ENCODE data around the gene PSMG3. TPM values are rescaled to one million over a fixed set of nuclear protein-coding genes. Genes with fewer than 3 reads are reported as not detected.

The PSMG3 gene
- total RNA-seq, 1 experiment from 2014 or later = 59.4 TPM

DNA sequence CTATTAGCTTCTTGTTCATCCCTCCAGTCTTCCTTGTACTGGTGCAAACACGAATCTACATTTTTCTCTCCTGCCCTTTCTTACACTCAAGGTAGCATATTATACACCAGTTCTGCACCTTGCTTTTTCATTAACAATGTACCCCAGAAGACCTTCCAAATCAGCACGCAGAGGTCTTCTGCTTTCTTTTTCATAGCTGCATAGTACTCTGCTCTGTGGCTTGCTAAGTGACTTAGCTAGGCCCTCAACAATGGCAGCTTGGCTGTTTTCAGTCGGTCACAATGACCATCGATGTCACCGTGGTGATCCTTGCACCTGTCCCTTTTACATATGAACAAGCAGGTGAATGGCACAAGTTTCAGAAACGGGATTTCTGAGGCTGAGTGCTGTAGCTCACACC lies 44.4 kb downstream of the PSMG3 start:
- no peak overlapping the region; the same call in 1 of the 2 replicates for H3K27ac ChIP-seq (ENCODE audit: low read length)
- intact Hi-C loops (cut with micrococcal nuclease; ENCODE audit: unreplicated experiment) = no loop called here
- no peak for ATAC-seq

DNA sequence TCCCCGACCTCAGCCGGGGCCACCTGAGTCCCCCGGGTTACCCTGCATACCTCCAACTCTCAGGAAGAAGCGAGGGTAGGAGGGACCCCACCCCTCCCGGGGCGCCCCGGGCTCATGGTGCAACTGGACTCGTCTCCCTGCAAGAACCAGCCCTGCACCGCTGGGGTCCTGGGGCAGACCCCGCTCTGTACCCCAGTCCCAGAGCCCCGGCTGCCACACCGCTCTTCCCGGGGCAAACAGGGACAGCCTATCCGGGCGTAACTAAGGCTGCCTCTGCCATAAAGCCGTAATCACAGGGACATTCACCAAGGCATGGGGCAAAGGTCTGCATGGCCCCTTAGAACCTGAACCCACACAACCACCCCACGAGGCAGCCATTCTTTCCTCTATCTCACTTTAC lies 46.0 kb downstream of the PSMG3 start:
- no peak for DNase-seq (ENCODE audit: low read depth, low spot score)
- no peak overlapping the region for H3K27ac ChIP-seq (ENCODE audit: low read length)
- ATAC-seq = no peak
- H3K9me3 ChIP-seq (ENCODE audit: control insufficient read depth, insufficient read depth, low read depth, low read length) = no peaks in the 10 kb centered on the region
- no peak overlapping the region for H3K4me3 ChIP-seq (ENCODE audit: low read depth in 2 of 2, low read length in 2 of 2)
- H3K36me3 ChIP-seq (ENCODE audit: control insufficient read depth, insufficient read depth, low read length) = no peaks in the 10 kb centered on the region
- BruUV-seq (replicated peaks) = no TSS peak
- TF ChIP-seq TCF7L2 (IDR thresholded peaks at IDR 0.05; ENCODE audit: low read depth, low read length) (no peak), POLR2AphosphoS5 (IDR thresholded peaks at IDR 0.05; ENCODE audit: low read depth, low read length) (no peak), SIN3A (IDR thresholded peaks at IDR 0.05; ENCODE audit: borderline replicate concordance, insufficient read depth, low read depth, low read length) (no peak)
- TF ChIP-seq, protein P1, sequence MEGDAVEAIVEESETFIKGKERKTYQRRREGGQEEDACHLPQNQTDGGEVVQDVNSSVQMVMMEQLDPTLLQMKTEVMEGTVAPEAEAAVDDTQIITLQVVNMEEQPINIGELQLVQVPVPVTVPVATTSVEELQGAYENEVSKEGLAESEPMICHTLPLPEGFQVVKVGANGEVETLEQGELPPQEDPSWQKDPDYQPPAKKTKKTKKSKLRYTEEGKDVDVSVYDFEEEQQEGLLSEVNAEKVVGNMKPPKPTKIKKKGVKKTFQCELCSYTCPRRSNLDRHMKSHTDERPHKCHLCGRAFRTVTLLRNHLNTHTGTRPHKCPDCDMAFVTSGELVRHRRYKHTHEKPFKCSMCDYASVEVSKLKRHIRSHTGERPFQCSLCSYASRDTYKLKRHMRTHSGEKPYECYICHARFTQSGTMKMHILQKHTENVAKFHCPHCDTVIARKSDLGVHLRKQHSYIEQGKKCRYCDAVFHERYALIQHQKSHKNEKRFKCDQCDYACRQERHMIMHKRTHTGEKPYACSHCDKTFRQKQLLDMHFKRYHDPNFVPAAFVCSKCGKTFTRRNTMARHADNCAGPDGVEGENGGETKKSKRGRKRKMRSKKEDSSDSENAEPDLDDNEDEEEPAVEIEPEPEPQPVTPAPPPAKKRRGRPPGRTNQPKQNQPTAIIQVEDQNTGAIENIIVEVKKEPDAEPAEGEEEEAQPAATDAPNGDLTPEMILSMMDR (IDR thresholded peaks at IDR 0.05) = no peak
- TF ChIP-seq, protein P2, sequence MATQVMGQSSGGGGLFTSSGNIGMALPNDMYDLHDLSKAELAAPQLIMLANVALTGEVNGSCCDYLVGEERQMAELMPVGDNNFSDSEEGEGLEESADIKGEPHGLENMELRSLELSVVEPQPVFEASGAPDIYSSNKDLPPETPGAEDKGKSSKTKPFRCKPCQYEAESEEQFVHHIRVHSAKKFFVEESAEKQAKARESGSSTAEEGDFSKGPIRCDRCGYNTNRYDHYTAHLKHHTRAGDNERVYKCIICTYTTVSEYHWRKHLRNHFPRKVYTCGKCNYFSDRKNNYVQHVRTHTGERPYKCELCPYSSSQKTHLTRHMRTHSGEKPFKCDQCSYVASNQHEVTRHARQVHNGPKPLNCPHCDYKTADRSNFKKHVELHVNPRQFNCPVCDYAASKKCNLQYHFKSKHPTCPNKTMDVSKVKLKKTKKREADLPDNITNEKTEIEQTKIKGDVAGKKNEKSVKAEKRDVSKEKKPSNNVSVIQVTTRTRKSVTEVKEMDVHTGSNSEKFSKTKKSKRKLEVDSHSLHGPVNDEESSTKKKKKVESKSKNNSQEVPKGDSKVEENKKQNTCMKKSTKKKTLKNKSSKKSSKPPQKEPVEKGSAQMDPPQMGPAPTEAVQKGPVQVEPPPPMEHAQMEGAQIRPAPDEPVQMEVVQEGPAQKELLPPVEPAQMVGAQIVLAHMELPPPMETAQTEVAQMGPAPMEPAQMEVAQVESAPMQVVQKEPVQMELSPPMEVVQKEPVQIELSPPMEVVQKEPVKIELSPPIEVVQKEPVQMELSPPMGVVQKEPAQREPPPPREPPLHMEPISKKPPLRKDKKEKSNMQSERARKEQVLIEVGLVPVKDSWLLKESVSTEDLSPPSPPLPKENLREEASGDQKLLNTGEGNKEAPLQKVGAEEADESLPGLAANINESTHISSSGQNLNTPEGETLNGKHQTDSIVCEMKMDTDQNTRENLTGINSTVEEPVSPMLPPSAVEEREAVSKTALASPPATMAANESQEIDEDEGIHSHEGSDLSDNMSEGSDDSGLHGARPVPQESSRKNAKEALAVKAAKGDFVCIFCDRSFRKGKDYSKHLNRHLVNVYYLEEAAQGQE (IDR thresholded peaks at IDR 0.05; ENCODE audit: insufficient read depth in 1 of 2, low read depth in 2 of 2, low read length in 1 of 2) = no peak
- intact Hi-C loops (cut with micrococcal nuclease; ENCODE audit: unreplicated experiment) = no loop called here
- in situ Hi-C loops (cut with HindIII; ENCODE audit: low pct_unique_long_range_greater_than_20kb, low sequenced_read_pairs) = no loop called here
- H3K27me3 ChIP-seq (ENCODE audit: control insufficient read depth, insufficient read depth, low read length) = no peaks in the 10 kb centered on the region
- ChIA-PET POLR2A (no interaction called here), CTCF (no interaction called here)
- peaks cover 24% of the 10 kb centered on the region for H3K4me1 ChIP-seq (ENCODE audit: control insufficient read depth, insufficient read depth, low read length)

More for the DNA sequence above, 44.4 kb downstream of the PSMG3 start:
- no peak overlapping the region for H3K4me3 ChIP-seq (ENCODE audit: low read depth in 2 of 2, low read length in 2 of 2)
- no peaks in the 10 kb centered on the region for H3K27me3 ChIP-seq (ENCODE audit: control insufficient read depth, insufficient read depth, low read length)
- in situ Hi-C loops (cut with HindIII; ENCODE audit: low pct_unique_long_range_greater_than_20kb, low sequenced_read_pairs) = no loop called here
- H3K9me3 ChIP-seq (ENCODE audit: control insufficient read depth, insufficient read depth, low read depth, low read length) = no peaks in the 10 kb centered on the region
- DNase-seq (ENCODE audit: low read depth, low spot score) = no peak
- no TSS peak for BruUV-seq (replicated peaks)
- TF ChIP-seq SIN3A (IDR thresholded peaks at IDR 0.05; ENCODE audit: borderline replicate concordance, insufficient read depth, low read depth, low read length) (no peak), POLR2AphosphoS5 (IDR thresholded peaks at IDR 0.05; ENCODE audit: low read depth, low read length) (no peak), TCF7L2 (IDR thresholded peaks at IDR 0.05; ENCODE audit: low read depth, low read length) (no peak)
- TF ChIP-seq, protein P1 (IDR thresholded peaks at IDR 0.05) = no peak
- TF ChIP-seq, protein P2 (IDR thresholded peaks at IDR 0.05; ENCODE audit: insufficient read depth in 1 of 2, low read depth in 2 of 2, low read length in 1 of 2) = no peak
- peaks cover 21% of the 10 kb centered on the region for H3K4me1 ChIP-seq (ENCODE audit: control insufficient read depth, insufficient read depth, low read length)
- ChIA-PET CTCF (no interaction called here), POLR2A (no interaction called here)
- no peaks in the 10 kb centered on the region for H3K36me3 ChIP-seq (ENCODE audit: control insufficient read depth, insufficient read depth, low read length)

All from Panc1 (cell line).